GM23248 (cell line): Measurements from ENCODE around the gene ZBTB40. TPM values are rescaled to one million over a fixed set of nuclear protein-coding genes. Genes with fewer than 3 reads are reported as not detected.

Source experiments
- DNase-seq: peaks from one replicate; pipeline ENCODE4 v3.0.0-alpha.2; 2015
- H2AFZ ChIP-seq: fragments of 200-600 bp; sonication (generic); 2 replicates; pipeline ENCODE4 v1.6.1; 2016; ENCODE audit warnings: antibody characterized with exemption
- H3F3A ChIP-seq: fragments of 200-600 bp; sonication (generic); 2 replicates; pipeline ENCODE4 v1.6.1; 2016; ENCODE audit warnings: mild to moderate bottlenecking, antibody characterized with exemption, mixed run types; ENCODE audit not compliant: insufficient read depth
- H3K27ac ChIP-seq: fragments of 200-600 bp; sonication (generic); 2 replicates; pipeline ENCODE4 v1.5.1; 2016; ENCODE audit warnings: mild to moderate bottlenecking
- H3K27me3 ChIP-seq: fragments of 200-600 bp; sonication (generic); replicated peaks from 2 replicates; pipeline ENCODE4 v1.6.1; 2016; ENCODE audit warnings: mild to moderate bottlenecking; ENCODE audit not compliant: insufficient read depth
- H3K36me3 ChIP-seq: fragments of 200-600 bp; sonication (generic); 2 replicates; pipeline ENCODE4 v1.6.1; 2016; ENCODE audit warnings: low read depth, mild to moderate bottlenecking
- H3K4me1 ChIP-seq: fragments of 200-600 bp; sonication (generic); 2 replicates; pipeline ENCODE4 v1.6.1; 2016; ENCODE audit warnings: mild to moderate bottlenecking; ENCODE audit not compliant: insufficient read depth
- H3K4me2 ChIP-seq: fragments of 200-600 bp; sonication (generic); one replicate; pipeline ENCODE4 v1.6.1; 2016; ENCODE audit warnings: mild to moderate bottlenecking; ENCODE audit not compliant: unreplicated experiment
- H3K4me3 ChIP-seq: fragments of 200-600 bp; sonication (generic); 2 replicates; pipeline ENCODE4 v1.5.1; 2016; ENCODE audit warnings: mild to moderate bottlenecking
- H3K79me2 ChIP-seq: fragments of 200-600 bp; sonication (generic); 2 replicates; pipeline ENCODE4 v1.6.1; 2016; ENCODE audit warnings: mild to moderate bottlenecking; ENCODE audit not compliant: insufficient read depth
- H3K9ac ChIP-seq: fragments of 200-600 bp; sonication (generic); 2 replicates; pipeline ENCODE4 v1.6.1; 2016; ENCODE audit warnings: mild to moderate bottlenecking
- H3K9me2 ChIP-seq: fragments of 200-600 bp; sonication (generic); 2 replicates; pipeline ENCODE4 v1.6.1; 2016; ENCODE audit warnings: mixed run types, mild to moderate bottlenecking, moderate library complexity; ENCODE audit not compliant: insufficient read depth
- H3K9me3 ChIP-seq: fragments of 200-600 bp; sonication (generic); one replicate; pipeline ENCODE4 v1.6.1; 2017; ENCODE audit warnings: low read depth
- H4K20me1 ChIP-seq: fragments of 200-600 bp; sonication (generic); 2 replicates; pipeline ENCODE4 v1.6.0; 2016; ENCODE audit not compliant: insufficient read depth
- EZH2 ChIP-seq: fragments of 200-600 bp; sonication (generic); IDR thresholded peaks from 2 replicates; pipeline ENCODE4 v1.6.1; 2018; ENCODE audit warnings: antibody characterized with exemption, mild to moderate bottlenecking; ENCODE audit not compliant: insufficient read depth, poor library complexity, severe bottlenecking
- EZH2phosphoT487 ChIP-seq: fragments of 200-600 bp; sonication (generic); IDR thresholded peaks from 2 replicates; pipeline ENCODE4 v1.6.1; 2018; ENCODE audit warnings: antibody characterized with exemption, moderate library complexity, mild to moderate bottlenecking, low read depth; ENCODE audit not compliant: insufficient read depth
- WGBS, 2 experiments: methylation state at CpG; one replicate each; pipeline ENCODE4 v1.1.6; 2015 to 2017; ENCODE audit warnings: low lambda C conversion rate in 2 of 2, low coverage in 1 of 2; ENCODE audit errors: missing lambda C conversion rate in 2 of 2; 5-methylcytosine and 5-hydroxymethylcytosine counted together
- in situ Hi-C: fragments of 300-500 bp; cut with MboI; formaldehyde crosslinking; loops from 2 replicates; pipeline ENCODE4 v1.15.0; 2020
- polyA plus RNA-seq: library from polyadenylated mRNA; unstranded; fragments of >200 nt; fragmentation: Nextera tagmentation; extraction: Ambion mirVana; gene quantifications from 2 replicates; pipeline ENCODE4 v1.2.1, GENCODE V29; 2016
- total RNA-seq: library from RNA; depleted of rRNA; stranded (reverse); fragments of >200 nt; shearing (Covaris generic); gene quantifications from 2 replicates; pipeline ENCODE4 v1.2.3, GENCODE V29; 2014

ZBTB40 gene
- total and polyA plus RNA-seq, 2 experiments from 2014 or later: 3.3 to 8.1 TPM

DNA sequence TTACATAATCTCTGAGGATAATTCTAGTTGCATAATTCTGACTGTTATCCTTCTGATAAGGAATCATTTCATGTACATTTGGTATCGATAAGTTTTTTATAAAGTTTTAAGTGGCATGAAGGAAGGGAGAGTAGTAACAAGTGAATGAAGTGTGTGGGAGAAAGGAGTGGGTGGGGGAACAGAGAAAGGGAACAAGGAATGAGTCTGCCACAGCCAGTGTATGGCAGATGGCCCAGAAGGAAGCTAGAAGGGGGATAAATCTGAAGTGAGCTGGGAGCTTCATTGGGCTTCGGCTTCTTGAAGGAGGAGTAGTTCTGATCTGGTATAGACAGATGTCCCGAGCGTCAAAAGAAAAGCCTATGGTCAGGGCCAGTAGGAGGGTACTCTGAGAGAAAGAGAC, 18.6 kb downstream of the ZBTB40 start:
- no peak for TF ChIP-seq EZH2
- no peak for TF ChIP-seq EZH2phosphoT487
- Histone ChIP-seq H4K20me1 (no peaks in the 10 kb centered on the region; the same call in 1 of the 2 replicates), H3K36me3 (no peaks in the 10 kb centered on the region), H3F3A (no peaks in the 10 kb centered on the region), H3K27me3 (no peaks in the 10 kb centered on the region), H3K4me2 (no peak overlapping the region), H3K9me2 (no peaks in the 10 kb centered on the region), H3K79me2 (peaks cover 67% of the 10 kb centered on the region), H3K27ac (no peak overlapping the region), H2AFZ (no peak overlapping the region), H3K9me3 (no peaks in the 10 kb centered on the region), H3K9ac (no peak overlapping the region), H3K4me3 (no peak overlapping the region), H3K4me1 (no peaks in the 10 kb centered on the region)
- DNase-seq: no peak
- WGBS, 2 experiments: 98 to 100% methylated on average over 4 of the region's 4 CpGs
- in situ Hi-C loops: no loop called here

DNA sequence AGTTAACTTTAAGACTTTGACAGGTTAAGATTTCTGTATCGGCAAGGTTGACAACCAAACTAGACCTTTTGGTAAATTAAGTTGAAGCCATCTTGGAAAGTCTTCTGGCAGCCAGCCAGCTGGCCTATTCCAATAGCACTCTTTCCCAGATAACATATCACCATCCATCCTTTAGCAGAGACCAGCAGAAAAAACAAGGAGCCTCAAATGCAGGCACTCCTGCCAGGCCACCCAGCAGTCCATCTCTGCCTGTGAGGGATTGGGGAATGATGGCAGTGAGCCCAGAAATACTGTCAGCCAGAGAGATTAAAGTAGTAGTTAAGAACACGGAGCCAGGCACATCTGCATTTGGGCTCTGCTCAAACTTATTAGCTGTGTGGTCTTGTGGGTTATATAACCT, 19.4 kb downstream of the ZBTB40 start:
- no peaks in the 10 kb centered on the region for H3K36me3 ChIP-seq
- TF ChIP-seq EZH2phosphoT487: no peak
- no peak for TF ChIP-seq EZH2
- DNase-seq: peak; percentile 10
- 60 to 62% methylated on average over 2 of the region's 2 CpGs for WGBS, 2 experiments
- in situ Hi-C loops: no loop called here
- H2AFZ ChIP-seq: no peak overlapping the region
- H3K9ac ChIP-seq: no peak overlapping the region
- H3K9me3 ChIP-seq: no peaks in the 10 kb centered on the region
- H3K4me3 ChIP-seq: no peak overlapping the region
- H3K9me2 ChIP-seq: no peaks in the 10 kb centered on the region
- H3K27ac ChIP-seq: no peak overlapping the region
- H3K4me1 ChIP-seq: no peaks in the 10 kb centered on the region
- H3K79me2 ChIP-seq: peaks cover 67% of the 10 kb centered on the region
- H3F3A ChIP-seq: no peaks in the 10 kb centered on the region
- H3K27me3 ChIP-seq: no peaks in the 10 kb centered on the region
- no peak overlapping the region for H3K4me2 ChIP-seq
- H4K20me1 ChIP-seq: no peaks in the 10 kb centered on the region; the same call in 1 of the 2 replicates

DNA sequence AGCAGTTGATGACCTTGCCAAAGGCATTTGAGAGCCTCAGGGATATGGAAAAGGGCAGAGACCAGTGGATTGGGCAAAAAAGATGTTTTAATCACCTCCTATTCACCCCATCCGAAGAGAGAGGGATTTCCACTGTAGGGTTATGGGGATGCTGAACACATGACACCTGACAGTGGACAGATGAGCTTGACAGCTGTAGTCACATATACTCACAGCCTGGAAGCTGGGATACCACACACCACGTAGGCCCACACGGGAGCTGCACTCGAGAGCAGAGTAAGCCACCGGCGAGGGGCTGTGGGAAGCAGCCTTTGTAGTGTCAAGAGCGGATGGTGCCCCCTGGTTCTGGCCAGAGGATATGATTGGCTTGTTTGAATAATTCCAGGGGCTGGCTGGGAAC, 20.0 kb downstream of the ZBTB40 start:
- Histone ChIP-seq H3K4me2 (no peak overlapping the region), H4K20me1 (no peaks in the 10 kb centered on the region; the same call in 1 of the 2 replicates)

DNA sequence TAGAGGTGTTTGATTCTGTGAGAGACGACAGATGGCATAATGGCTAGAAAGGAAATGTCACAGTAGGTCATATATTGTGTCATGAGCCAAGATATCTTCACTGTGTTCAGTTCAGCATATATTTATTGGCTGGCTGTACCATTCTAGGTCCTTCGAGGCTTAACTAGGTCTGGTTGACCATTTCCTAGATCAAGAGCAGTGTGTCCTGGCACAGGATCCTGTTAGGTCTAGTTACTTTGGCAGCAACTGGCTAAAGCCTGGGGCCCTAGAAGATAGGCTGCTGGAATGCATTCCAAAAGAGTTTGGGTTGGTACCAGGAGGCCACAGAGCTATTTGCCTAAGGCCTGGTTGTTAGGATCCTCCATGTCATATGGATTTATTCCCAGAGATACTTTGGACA, 20.9 kb downstream of the ZBTB40 start:
- no peak overlapping the region for H3K4me3 ChIP-seq
- no peak overlapping the region for H3K9ac ChIP-seq
- WGBS, 2 experiments: 93 to 98% methylated on average over 2 of the region's 2 CpGs
- H3K27me3 ChIP-seq: no peaks in the 10 kb centered on the region
- no peak overlapping the region for H3K27ac ChIP-seq
- H3K36me3 ChIP-seq: no peaks in the 10 kb centered on the region
- no peaks in the 10 kb centered on the region; the same call in 1 of the 2 replicates for H4K20me1 ChIP-seq
- no peak overlapping the region for H3K4me2 ChIP-seq
- H2AFZ ChIP-seq: no peak overlapping the region
- H3K9me2 ChIP-seq: no peaks in the 10 kb centered on the region
- H3K9me3 ChIP-seq: no peaks in the 10 kb centered on the region
- peak; percentile 20 for DNase-seq
- no peaks in the 10 kb centered on the region for H3F3A ChIP-seq
- no peaks in the 10 kb centered on the region for H3K4me1 ChIP-seq
- no peak for TF ChIP-seq EZH2
- no peak for TF ChIP-seq EZH2phosphoT487
- H3K79me2 ChIP-seq: peaks cover 60% of the 10 kb centered on the region
- in situ Hi-C loops: no loop called here

More for the DNA sequence above, 20.0 kb downstream of the ZBTB40 start:
- Histone ChIP-seq H3K4me1 (no peaks in the 10 kb centered on the region), H3K36me3 (no peaks in the 10 kb centered on the region), H3K9me2 (no peaks in the 10 kb centered on the region), H3K27me3 (no peaks in the 10 kb centered on the region), H3K4me3 (no peak overlapping the region), H2AFZ (no peak overlapping the region), H3K27ac (no peak overlapping the region), H3K9ac (no peak overlapping the region), H3K79me2 (peaks cover 67% of the 10 kb centered on the region), H3K9me3 (no peaks in the 10 kb centered on the region), H3F3A (no peaks in the 10 kb centered on the region)
- no peak for DNase-seq
- in situ Hi-C loops: no loop called here
- 98 to 100% methylated on average over 7 of the region's 7 CpGs for WGBS, 2 experiments
- TF ChIP-seq EZH2 (no peak), EZH2phosphoT487 (no peak)

DNA sequence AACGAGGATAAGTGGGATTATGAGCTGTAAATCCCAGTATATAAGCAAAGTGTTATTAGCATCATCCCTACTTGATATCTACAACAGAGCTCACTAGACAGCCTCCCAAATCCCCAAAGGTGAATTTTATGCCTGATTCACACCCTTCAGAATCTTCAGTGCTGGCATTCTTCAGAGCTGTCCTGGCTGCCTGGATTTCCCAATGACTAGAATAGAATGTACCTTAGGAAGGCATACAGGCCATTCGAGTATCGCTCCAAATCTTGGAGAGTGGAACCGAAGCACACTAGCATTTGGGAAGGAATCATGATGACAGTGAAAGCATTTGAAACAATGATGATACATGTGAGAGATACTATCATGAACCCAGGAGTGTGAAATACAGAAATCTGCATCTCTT, 22.3 kb downstream of the ZBTB40 start:
- in situ Hi-C loops: no loop called here
- H2AFZ ChIP-seq: no peak overlapping the region
- no peaks in the 10 kb centered on the region for H3K27me3 ChIP-seq
- H3K79me2 ChIP-seq: peaks cover 62% of the 10 kb centered on the region
- H3K36me3 ChIP-seq: no peaks in the 10 kb centered on the region
- TF ChIP-seq EZH2: no peak
- TF ChIP-seq EZH2phosphoT487: no peak
- no peaks in the 10 kb centered on the region for H3K9me2 ChIP-seq
- H4K20me1 ChIP-seq: no peaks in the 10 kb centered on the region; the same call in 1 of the 2 replicates
- no peaks in the 10 kb centered on the region for H3K9me3 ChIP-seq
- H3F3A ChIP-seq: no peaks in the 10 kb centered on the region
- H3K4me1 ChIP-seq: no peaks in the 10 kb centered on the region
- 97 to 98% methylated on average over 4 of the region's 4 CpGs for WGBS, 2 experiments
- no peak for DNase-seq
- H3K9ac ChIP-seq: no peak overlapping the region
- H3K4me3 ChIP-seq: no peak overlapping the region
- H3K4me2 ChIP-seq: no peak overlapping the region
- H3K27ac ChIP-seq: no peak overlapping the region
